EL (cell line): ENCODE data around the gene RIC1.
A peak's percentile ranks its signal among the peaks of the same experiment; 100 is the strongest.
"Not testable (repeated sequence)": the region's sequence is repeated elsewhere in the genome, so short reads cannot be mapped to it uniquely, and the experiment has no call there.

Experiments
- DNase-seq: peaks from one replicate; pipeline ENCODE4 v3.0.0-alpha.2; 2016

RIC1 gene

GRCh38 chr9:5790923-5791322, 162.0 kb downstream of the RIC1 start:
- no peak for DNase-seq

GRCh38 chr9:5791870-5792269, 163.0 kb downstream of the RIC1 start:
- no peak for DNase-seq

GRCh38 chr9:5793812-5794211, 164.9 kb downstream of the RIC1 start:
- DNase-seq, result no peak

- DNase-seq, result no peak
Observed at GRCh38 chr9:5796298-5796697, 167.4 kb downstream of the RIC1 start.

GRCh38 chr9:5798581-5798980, 169.7 kb downstream of the RIC1 start:
- DNase-seq, result no peak

- peak; percentile 53 for DNase-seq
Observed at GRCh38 chr9:5799314-5799713, 170.4 kb downstream of the RIC1 start.

GRCh38 chr9:5800378-5800777, 171.5 kb downstream of the RIC1 start:
- DNase-seq, result not testable (repeated sequence)

GRCh38 chr9:5800969-5801738, 172.2 kb downstream of the RIC1 start:
- no peak for DNase-seq

- peak; percentile 24 for DNase-seq
Observed at GRCh38 chr9:5801739-5802113, 172.8 kb downstream of the RIC1 start.

- no peak for DNase-seq
Observed at GRCh38 chr9:5805478-5805877, 176.6 kb downstream of the RIC1 start.

GRCh38 chr9:5811751-5812150, 182.8 kb downstream of the RIC1 start:
- DNase-seq, result no peak

GRCh38 chr9:5813824-5814223, 184.9 kb downstream of the RIC1 start:
- no peak for DNase-seq

GRCh38 chr9:5815461-5815860, 186.6 kb downstream of the RIC1 start:
- DNase-seq, result no peak

GRCh38 chr9:5817862-5818261, 189.0 kb downstream of the RIC1 start:
- peak; percentile 76 for DNase-seq

- no peak for DNase-seq
Observed at GRCh38 chr9:5818424-5819142, 189.7 kb downstream of the RIC1 start.

GRCh38 chr9:5819174-5819573, 190.3 kb downstream of the RIC1 start:
- DNase-seq, result no peak

GRCh38 chr9:5820425-5820824, 191.5 kb downstream of the RIC1 start:
- no peak for DNase-seq

- no peak for DNase-seq
Observed at GRCh38 chr9:5825223-5825622, 196.3 kb downstream of the RIC1 start.
